ENCODE data around the gene JOSD1.
A peak's percentile ranks its signal among the peaks of the same experiment; 100 is the strongest.

JOSD1 gene

DNA sequence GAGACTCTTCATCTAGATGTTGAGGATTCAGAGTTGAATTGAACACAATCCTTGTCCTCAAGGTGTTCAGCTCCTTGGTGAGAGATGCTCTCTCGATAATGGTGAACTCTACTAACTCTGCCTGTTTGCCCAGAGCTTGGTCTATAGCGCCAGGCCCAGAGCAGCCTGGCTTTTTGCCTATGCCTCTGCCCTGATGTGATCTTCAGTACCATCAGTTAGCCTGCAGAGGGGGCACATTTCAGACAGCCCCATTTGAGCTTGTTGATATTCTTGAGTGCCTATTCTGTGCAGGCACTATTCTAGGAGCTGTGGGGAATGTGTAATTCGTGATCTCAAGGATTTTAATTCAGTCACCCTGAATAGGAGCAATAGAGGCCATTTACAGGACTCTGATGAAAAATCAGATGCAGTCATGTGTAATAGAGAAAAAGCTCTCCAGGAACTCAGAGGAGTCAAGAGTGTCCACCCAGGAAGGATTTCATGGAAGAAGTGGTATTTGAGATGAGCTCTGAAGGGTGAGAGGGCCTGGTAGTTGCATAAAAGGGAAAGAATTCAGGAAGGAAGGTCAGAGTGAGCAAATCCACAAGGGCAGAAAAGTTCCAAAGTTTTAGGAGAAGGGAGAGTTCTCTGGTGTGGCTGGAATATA lies 24.3 kb upstream of the JOSD1 start:
- TF ChIP-seq, protein P1, sequence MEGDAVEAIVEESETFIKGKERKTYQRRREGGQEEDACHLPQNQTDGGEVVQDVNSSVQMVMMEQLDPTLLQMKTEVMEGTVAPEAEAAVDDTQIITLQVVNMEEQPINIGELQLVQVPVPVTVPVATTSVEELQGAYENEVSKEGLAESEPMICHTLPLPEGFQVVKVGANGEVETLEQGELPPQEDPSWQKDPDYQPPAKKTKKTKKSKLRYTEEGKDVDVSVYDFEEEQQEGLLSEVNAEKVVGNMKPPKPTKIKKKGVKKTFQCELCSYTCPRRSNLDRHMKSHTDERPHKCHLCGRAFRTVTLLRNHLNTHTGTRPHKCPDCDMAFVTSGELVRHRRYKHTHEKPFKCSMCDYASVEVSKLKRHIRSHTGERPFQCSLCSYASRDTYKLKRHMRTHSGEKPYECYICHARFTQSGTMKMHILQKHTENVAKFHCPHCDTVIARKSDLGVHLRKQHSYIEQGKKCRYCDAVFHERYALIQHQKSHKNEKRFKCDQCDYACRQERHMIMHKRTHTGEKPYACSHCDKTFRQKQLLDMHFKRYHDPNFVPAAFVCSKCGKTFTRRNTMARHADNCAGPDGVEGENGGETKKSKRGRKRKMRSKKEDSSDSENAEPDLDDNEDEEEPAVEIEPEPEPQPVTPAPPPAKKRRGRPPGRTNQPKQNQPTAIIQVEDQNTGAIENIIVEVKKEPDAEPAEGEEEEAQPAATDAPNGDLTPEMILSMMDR (IDR thresholded peaks at IDR 0.05): peak; percentile 54

DNA sequence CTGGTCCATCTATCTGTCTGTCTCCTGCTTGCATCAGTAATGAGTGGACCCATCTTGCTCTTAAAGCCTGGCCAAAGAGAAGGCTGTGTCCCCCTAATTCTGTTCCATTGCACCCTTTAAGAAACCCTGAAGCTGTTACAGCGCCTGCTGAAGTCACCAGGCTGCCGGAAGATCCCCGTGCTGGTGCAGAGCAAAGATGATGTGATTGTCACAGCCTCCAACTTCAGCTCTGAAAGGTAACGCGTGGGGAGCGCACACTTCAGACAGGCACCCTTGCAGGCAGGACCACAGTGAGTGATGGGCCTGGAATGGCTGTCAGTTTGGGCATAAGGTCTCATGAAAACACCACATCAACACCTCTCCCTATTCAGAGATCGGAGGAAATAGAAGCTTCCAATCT lies 23.4 kb upstream of the JOSD1 start:
- TF ChIP-seq, protein P1 (IDR thresholded peaks at IDR 0.05): no peak

DNA sequence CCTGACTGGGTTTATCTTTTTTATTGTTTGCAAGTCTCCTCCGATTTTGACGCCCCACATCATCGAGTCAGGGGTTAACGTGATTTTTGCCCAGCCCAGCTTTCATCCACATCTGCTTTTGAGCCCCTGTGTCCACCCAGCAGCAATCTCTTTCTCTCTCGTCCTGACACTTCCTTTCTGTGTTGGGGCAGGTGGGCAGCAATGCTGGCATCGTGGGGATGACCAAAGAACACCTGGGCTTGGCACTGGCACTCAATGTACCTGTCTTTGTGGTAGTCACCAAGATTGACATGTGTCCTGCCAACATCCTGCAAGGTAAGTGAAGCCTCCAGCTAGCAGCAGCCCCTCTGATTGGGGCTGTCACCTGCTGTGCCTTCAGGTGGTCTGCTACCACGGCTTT lies 20.8 kb upstream of the JOSD1 start:
- TF ChIP-seq, protein P1 (IDR thresholded peaks at IDR 0.05): no peak

DNA sequence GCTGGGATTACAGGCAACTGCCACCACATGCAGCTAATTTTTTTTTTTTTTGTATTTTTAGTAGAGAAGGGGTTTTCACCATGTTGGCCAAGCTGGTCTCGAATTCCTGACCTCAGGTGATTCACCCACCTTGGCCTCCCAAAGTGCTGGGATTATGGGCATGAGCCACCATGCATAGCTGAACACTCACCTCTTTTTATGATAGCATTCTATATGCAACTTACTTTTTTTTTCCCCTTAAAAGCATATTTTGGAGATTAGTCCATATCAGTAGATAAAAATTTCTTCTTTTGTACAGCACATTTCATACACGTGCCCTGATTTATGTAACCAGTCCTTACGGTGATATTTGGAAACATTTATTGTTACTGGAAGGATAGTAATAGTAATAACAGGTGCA lies 19.6 kb upstream of the JOSD1 start:
- TF ChIP-seq, protein P1 (IDR thresholded peaks at IDR 0.05): no peak

DNA sequence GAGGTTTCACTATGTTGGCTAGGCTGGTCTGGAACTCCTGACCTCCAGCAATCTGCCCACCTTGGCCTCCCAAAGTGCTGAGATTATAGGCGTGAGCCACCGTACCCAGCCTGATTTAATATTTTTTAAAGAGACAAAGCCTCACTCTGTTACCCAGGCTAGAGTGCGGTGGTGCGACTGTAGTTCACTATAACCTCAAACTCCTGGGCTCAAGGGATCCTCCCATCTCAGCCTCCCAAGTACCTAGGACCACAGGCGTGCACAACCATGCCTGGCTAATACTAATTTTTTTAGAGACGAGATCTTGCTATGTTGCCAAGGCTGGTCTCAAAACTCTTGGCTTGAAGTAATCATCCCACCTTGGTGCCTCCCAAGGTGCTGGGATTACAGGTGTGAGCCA lies 18.5 kb upstream of the JOSD1 start:
- TF ChIP-seq, protein P1 (IDR thresholded peaks at IDR 0.05): no peak

DNA sequence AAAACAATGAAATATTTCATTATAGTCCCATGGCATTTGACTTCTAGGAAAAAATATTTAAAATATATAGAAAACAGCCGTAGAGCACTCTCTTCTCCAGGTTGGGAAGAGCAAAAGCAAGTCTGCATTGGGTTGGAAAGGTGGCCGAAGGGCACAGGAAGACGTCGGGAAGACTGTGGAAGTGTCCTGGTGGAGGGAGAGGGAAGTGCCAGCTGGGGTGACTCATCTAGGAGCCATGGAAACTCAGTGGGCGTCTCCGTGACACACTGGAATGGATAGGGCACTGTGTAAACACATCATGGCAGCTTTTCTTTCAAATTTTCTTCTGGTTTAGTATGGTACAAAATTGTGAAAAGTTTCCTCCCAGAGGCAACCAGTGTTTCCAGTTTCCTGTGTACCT lies 17.7 kb upstream of the JOSD1 start:
- TF ChIP-seq, protein P1 (IDR thresholded peaks at IDR 0.05): peak; percentile 30; the same call in 1 of the 2 replicates

DNA sequence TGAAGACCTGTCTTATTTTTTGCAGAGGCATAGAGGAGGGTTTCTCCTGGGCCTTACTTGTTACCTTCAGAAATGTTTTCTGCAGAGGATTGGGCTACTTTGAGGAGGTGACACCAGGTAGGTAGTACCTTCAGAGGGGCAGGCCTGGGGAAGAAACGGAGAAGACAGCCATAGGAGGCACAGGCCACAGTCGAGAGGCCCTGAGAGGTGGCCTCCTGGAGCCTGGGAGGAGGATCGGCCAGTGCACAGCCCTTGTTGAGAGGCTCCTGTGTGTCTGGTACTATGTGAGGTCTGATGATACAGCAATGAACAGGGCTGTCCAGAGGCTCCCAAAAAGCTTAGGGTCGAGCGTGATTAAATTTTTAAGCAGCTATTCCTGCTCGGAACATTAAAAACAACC lies 16.5 kb upstream of the JOSD1 start:
- TF ChIP-seq, protein P1 (IDR thresholded peaks at IDR 0.05): no peak

DNA sequence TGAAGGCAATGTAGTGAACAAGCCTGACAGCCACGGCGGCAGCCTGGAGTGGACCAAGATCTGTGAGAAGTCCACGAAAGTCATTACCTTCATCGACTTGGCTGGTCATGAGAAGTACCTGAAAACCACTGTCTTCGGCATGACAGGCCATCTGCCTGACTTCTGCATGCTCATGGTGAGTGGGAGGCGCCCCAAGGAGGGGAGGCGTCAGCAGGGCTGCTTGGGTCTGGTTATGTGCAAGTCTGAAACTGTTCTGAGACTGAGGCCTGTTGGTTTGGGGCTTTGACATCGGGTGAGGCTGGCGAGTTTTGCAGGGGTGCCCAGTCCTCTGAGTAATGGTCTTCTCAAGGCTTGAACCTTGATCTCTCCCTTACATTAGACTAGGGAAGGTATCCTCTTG lies 16.1 kb upstream of the JOSD1 start:
- TF ChIP-seq, protein P1 (IDR thresholded peaks at IDR 0.05): no peak

Measured in LNCAP (cell line).